HCT116 (cell line): Measurements from ENCODE around the gene ANKRD13D. TPM values are rescaled to one million over a fixed set of nuclear protein-coding genes. Genes with fewer than 3 reads are reported as not detected.

ENCODE experiments used
- ATAC-seq: fragments of 200-7000 bp; cut with Tn5 transposase; 2 replicates; pipeline ENCODE4 v1.9.1; 2020; ENCODE audit warnings: mild to moderate bottlenecking, moderate library complexity
- BruUV-seq: library from RNA; stranded (reverse); fragments of 400-500 nt; replicated peaks from 2 replicates; lab custom pipeline; 2021; lab: Mats Ljungman, UMichigan
- CTCF ChIA-PET: fragments of 300-600 bp; sonication (Branson Sonifier 250); formaldehyde crosslinking; loops from one replicate; lab custom pipeline; 2021; ENCODE audit warnings: antibody characterized with exemption; lab: Charles Lee
- POLR2A ChIA-PET: fragments of 300-600, 350-600 bp; sonication (Branson Sonifier 250); formaldehyde crosslinking; loops from one replicate; lab custom pipeline; 2021; ENCODE audit warnings: antibody characterized with exemption; lab: Charles Lee
- RAD21 ChIA-PET, 2 experiments: fragments of 300-600 bp; sonication (Branson Sonifier 250); formaldehyde crosslinking; loops; one replicate each; lab custom pipeline; 2023; ENCODE audit warnings: low total read pairs in 2 of 2; ENCODE audit not compliant: uncharacterized antibody in 2 of 2, unreplicated experiment in 2 of 2, low non-redundant PET in 1 of 2; lab: Charles Lee
- DNase-seq: peaks from one replicate; pipeline ENCODE4 v3.0.0-alpha.2; 2010; ENCODE audit warnings: low read depth, low spot score
- H2AFZ ChIP-seq: fragments of 200-600 bp; shearing (Covaris generic), sonication (generic); 2 replicates; pipeline ENCODE4 v1.6.1; 2017; ENCODE audit warnings: low read depth, mixed run types, mixed read lengths, antibody characterized with exemption, low read length; ENCODE audit not compliant: poor library complexity, severe bottlenecking
- H3K27ac ChIP-seq: 2 replicates; pipeline ENCODE4 v1.5.1; 2012; ENCODE audit warnings: low read depth, low read length
- H3K27me3 ChIP-seq: fragments of 200-600 bp; sonication (generic); 2 replicates; pipeline ENCODE4 v1.6.1; 2016; ENCODE audit warnings: mixed run types, low read length, mixed read lengths; ENCODE audit not compliant: insufficient read depth
- H3K36me3 ChIP-seq, 2 experiments: fragments of 200-500 bp in 1 of 2; fragments of 200-600 bp in 1 of 2; sonication (Bioruptor generic) in 1 of 2; sonication (generic) in 1 of 2; 2 replicates each; pipeline versions ENCODE4 v1.5.1 to v1.6.1; 2014 to 2016; ENCODE audit warnings: low read length in 2 of 2, inconsistent platforms in 1 of 2, mixed read lengths in 1 of 2, mixed run types in 1 of 2; ENCODE audit not compliant: insufficient read depth in 2 of 2, control insufficient read depth in 1 of 2
- H3K4me1 ChIP-seq, 2 experiments: fragments of 200-600 bp in 1 of 2; sonication (generic) in 1 of 2; 2 replicates each; pipeline versions ENCODE4 v1.5.1 to v1.6.1; 2012 to 2017; ENCODE audit warnings: low read length in 2 of 2, inconsistent platforms in 1 of 2, mild to moderate bottlenecking in 1 of 2, mixed read lengths in 1 of 2, mixed run types in 1 of 2, moderate library complexity in 1 of 2; ENCODE audit not compliant: insufficient read depth in 2 of 2, control insufficient read depth in 1 of 2
- H3K4me2 ChIP-seq: fragments of 200-600 bp; sonication (generic); 2 replicates; pipeline ENCODE4 v1.6.1; 2017; ENCODE audit warnings: mixed run types, low read length, mixed read lengths
- H3K4me3 ChIP-seq, 2 experiments: fragments of 200-600 bp in 1 of 2; sonication (generic) in 1 of 2; replicated peaks in 1 of 2; 2 replicates each; pipeline ENCODE4 v1.5.1; 2011 to 2016; ENCODE audit warnings: low read length in 2 of 2, control low read depth in 1 of 2, low read depth in 1 of 2, mild to moderate bottlenecking in 1 of 2, mixed read lengths in 1 of 2, mixed run types in 1 of 2
- H3K79me2 ChIP-seq: fragments of 200-600 bp; sonication (generic); 2 replicates; pipeline ENCODE4 v1.6.1; 2017; ENCODE audit warnings: mild to moderate bottlenecking, mixed run types, low read length, moderate library complexity, mixed read lengths; ENCODE audit not compliant: insufficient read depth
- H3K9ac ChIP-seq: fragments of 200-600 bp; sonication (generic); 2 replicates; pipeline ENCODE4 v1.6.1; 2016; ENCODE audit warnings: low read length, mixed read lengths
- H3K9me2 ChIP-seq: fragments of 200-600 bp; sonication (generic), shearing (Covaris generic); 2 replicates; pipeline ENCODE4 v1.6.1; 2017; ENCODE audit warnings: mixed run types, mild to moderate bottlenecking, moderate library complexity; ENCODE audit not compliant: insufficient read depth
- H3K9me3 ChIP-seq, 2 experiments: fragments of 200-500 bp in 1 of 2; fragments of 200-600 bp in 1 of 2; sonication (Bioruptor generic) in 1 of 2; sonication (generic) in 1 of 2; 2 replicates each; pipeline ENCODE4 v1.6.1; 2014 to 2017; ENCODE audit warnings: low read length in 2 of 2, mixed read lengths in 2 of 2, inconsistent platforms in 1 of 2, low read depth in 1 of 2, mild to moderate bottlenecking in 1 of 2, mixed run types in 1 of 2, moderate library complexity in 1 of 2; ENCODE audit not compliant: control insufficient read depth in 1 of 2, insufficient read depth in 1 of 2
- H4K20me1 ChIP-seq: fragments of 200-600 bp; sonication (generic), shearing (Covaris generic); 2 replicates; pipeline ENCODE4 v1.6.1; 2017; ENCODE audit warnings: mixed run types, mild to moderate bottlenecking, moderate library complexity; ENCODE audit not compliant: insufficient read depth
- ELF1 ChIP-seq: IDR thresholded peaks from 2 replicates; pipeline ENCODE4 v1.6.1; 2012; ENCODE audit warnings: low read depth, borderline replicate concordance
- EZH2 ChIP-seq: fragments of 200-600 bp; sonication (generic); IDR thresholded peaks from 2 replicates; pipeline ENCODE4 v1.6.1; 2017; ENCODE audit warnings: antibody characterized with exemption, mixed run types
- POLR2A ChIP-seq: IDR thresholded peaks from 2 replicates; pipeline ENCODE4 v1.7.0; 2011; ENCODE audit warnings: borderline replicate concordance; ENCODE audit not compliant: insufficient read depth, insufficient read length; ENCODE audit errors: extremely low read depth
- POLR2AphosphoS5 ChIP-seq: IDR thresholded peaks from 2 replicates; pipeline ENCODE4 v1.6.1; 2011; ENCODE audit warnings: mild to moderate bottlenecking, low read depth, low read length, moderate library complexity
- SIN3A ChIP-seq: IDR thresholded peaks from 2 replicates; pipeline ENCODE4 v1.6.1; 2012; ENCODE audit warnings: low read depth
- SP1 ChIP-seq: IDR thresholded peaks from 2 replicates; pipeline ENCODE4 v1.6.1; 2012; ENCODE audit warnings: low read depth
- YY1 ChIP-seq: IDR thresholded peaks from 2 replicates; pipeline ENCODE4 v1.6.1; 2011; ENCODE audit warnings: low read length, low read depth, moderate library complexity, mild to moderate bottlenecking; ENCODE audit not compliant: insufficient replicate concordance; ENCODE audit errors: extremely low read depth
- intact Hi-C: fragments of 100-400 bp; cut with micrococcal nuclease; formaldehyde crosslinking; loops from 2 replicates; pipeline ENCODE4 v1.10.0; 2022
- total RNA-seq: library from RNA; stranded (reverse); gene quantifications from one replicate; pipeline ENCODE4 v1.2.1, GENCODE V29; 2021; ENCODE audit not compliant: unreplicated experiment
- TF ChIP-seq, protein P1 (sequence below): IDR thresholded peaks from 2 replicates; pipeline ENCODE4 v1.6.1; 2012; ENCODE audit warnings: low read depth

ANKRD13D gene
- total RNA-seq, 1 experiment from 2014 or later = 61.1 TPM

DNA sequence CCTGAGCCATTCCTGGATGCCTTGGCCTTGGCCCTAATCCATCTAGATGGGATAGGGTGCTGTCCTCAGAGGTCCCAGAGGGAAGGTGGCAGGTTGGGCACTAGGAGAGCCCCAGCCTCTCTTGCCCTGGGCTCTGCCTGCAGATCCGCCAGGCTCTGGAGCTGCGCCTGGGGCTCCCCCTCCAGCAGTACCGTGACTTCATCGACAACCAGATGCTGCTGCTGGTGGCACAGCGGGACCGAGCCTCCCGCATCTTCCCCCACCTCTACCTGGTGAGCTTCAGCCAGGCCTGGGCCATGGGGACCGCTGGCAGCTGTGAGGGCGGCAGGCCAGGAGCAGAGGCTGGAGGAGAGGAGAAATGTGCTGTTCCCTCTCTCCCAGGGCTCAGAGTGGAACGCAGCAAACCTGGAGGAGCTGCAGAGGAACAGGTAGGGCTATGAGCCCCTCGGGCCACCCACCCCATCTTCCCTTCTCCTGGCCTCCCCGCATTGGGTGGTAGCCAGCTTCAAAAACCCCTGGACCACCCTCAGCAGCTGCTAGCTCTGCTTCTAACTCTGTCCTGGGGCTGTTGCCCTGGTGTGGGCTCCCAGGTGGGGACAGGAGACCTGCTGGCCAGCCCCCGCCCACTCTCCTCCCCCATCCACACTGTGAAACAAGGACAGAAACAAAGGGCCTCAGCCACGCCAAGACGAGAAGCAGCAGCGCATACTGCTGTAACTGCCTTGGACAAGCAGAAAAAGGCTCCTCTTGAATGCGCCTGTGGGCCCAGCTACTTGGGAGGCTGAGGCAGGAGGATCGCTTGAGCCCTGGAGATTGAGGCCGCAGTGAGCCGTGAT, 19.1 kb downstream of the ANKRD13D start:
- DNase-seq (no peak), ATAC-seq (no peak)
- no peaks in the 10 kb centered on the region for H4K20me1 ChIP-seq
- H3K9me3 ChIP-seq = no peaks in the 10 kb centered on the region
- RAD21 ChIA-PET = interaction anchor here in 1 of 2 experiments (0.6 kb wide), 1 partner anchor 214 kb away, joined by 3 read pairs; no protein-coding TSS in a partner anchor
- TF ChIP-seq SP1 (no peak), YY1 (no peak), POLR2AphosphoS5 (no peak), SIN3A (no peak)
- no peak overlapping the region for H3K4me3 ChIP-seq
- H3K27ac ChIP-seq = no peak overlapping the region
- CTCF ChIA-PET = no interaction called here
- H2AFZ ChIP-seq = no peak overlapping the region
- H3K9me2 ChIP-seq = no peaks in the 10 kb centered on the region
- no peaks in the 10 kb centered on the region for H3K27me3 ChIP-seq
- POLR2A ChIA-PET = no interaction called here
- peaks cover 10% of the 10 kb centered on the region for H3K79me2 ChIP-seq
- peaks cover 0 to 9% of the 10 kb centered on the region in 2 experiments; a peak in 3 of 4 replicates for H3K36me3 ChIP-seq
- H3K4me1 ChIP-seq = peaks cover 22 to 33% of the 10 kb centered on the region in 2 experiments
- BruUV-seq = no TSS peak
- no peak overlapping the region for H3K4me2 ChIP-seq
- no peak overlapping the region for H3K9ac ChIP-seq
- intact Hi-C loops = no loop called here

DNA sequence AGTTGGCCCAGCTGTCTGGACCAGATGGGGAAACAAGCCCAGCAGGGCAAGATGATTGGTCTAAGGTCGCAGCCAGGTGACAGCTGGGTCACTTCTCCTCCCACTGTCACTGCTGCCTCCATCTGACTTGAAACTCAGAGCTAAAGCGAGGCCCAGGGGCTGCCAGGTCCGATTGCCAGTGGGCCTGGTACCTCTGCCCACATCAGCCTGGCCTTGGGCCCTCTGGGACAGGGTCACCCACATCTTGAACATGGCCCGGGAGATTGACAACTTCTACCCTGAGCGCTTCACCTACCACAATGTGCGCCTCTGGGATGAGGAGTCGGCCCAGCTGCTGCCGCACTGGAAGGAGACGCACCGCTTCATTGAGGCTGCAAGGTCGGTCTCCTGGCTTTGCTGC, 20.1 kb downstream of the ANKRD13D start:
- ATAC-seq (no peak), DNase-seq (no peak)
- ChIA-PET RAD21 (no interaction called here), POLR2A (no interaction called here), CTCF (no interaction called here)
- no peak overlapping the region for H2AFZ ChIP-seq
- no peaks in the 10 kb centered on the region for H3K9me2 ChIP-seq
- BruUV-seq = no TSS peak
- H3K27ac ChIP-seq = no peak overlapping the region
- H3K36me3 ChIP-seq = peaks cover 0 to 9% of the 10 kb centered on the region in 2 experiments; a peak in 3 of 4 replicates
- H3K4me2 ChIP-seq = no peak overlapping the region
- no peak overlapping the region for H3K9ac ChIP-seq
- no peaks in the 10 kb centered on the region for H4K20me1 ChIP-seq
- H3K79me2 ChIP-seq = peaks cover 8% of the 10 kb centered on the region
- peaks cover 22 to 32% of the 10 kb centered on the region in 2 experiments for H3K4me1 ChIP-seq
- H3K4me3 ChIP-seq = no peak overlapping the region
- H3K9me3 ChIP-seq = no peaks in the 10 kb centered on the region
- TF ChIP-seq ELF1 = no peak
- no peak for TF ChIP-seq POLR2A
- TF ChIP-seq, protein P1, sequence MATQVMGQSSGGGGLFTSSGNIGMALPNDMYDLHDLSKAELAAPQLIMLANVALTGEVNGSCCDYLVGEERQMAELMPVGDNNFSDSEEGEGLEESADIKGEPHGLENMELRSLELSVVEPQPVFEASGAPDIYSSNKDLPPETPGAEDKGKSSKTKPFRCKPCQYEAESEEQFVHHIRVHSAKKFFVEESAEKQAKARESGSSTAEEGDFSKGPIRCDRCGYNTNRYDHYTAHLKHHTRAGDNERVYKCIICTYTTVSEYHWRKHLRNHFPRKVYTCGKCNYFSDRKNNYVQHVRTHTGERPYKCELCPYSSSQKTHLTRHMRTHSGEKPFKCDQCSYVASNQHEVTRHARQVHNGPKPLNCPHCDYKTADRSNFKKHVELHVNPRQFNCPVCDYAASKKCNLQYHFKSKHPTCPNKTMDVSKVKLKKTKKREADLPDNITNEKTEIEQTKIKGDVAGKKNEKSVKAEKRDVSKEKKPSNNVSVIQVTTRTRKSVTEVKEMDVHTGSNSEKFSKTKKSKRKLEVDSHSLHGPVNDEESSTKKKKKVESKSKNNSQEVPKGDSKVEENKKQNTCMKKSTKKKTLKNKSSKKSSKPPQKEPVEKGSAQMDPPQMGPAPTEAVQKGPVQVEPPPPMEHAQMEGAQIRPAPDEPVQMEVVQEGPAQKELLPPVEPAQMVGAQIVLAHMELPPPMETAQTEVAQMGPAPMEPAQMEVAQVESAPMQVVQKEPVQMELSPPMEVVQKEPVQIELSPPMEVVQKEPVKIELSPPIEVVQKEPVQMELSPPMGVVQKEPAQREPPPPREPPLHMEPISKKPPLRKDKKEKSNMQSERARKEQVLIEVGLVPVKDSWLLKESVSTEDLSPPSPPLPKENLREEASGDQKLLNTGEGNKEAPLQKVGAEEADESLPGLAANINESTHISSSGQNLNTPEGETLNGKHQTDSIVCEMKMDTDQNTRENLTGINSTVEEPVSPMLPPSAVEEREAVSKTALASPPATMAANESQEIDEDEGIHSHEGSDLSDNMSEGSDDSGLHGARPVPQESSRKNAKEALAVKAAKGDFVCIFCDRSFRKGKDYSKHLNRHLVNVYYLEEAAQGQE = no peak
- no peak for TF ChIP-seq EZH2
- H3K27me3 ChIP-seq = no peaks in the 10 kb centered on the region
- intact Hi-C loops = no loop called here
